ENCODE measurements around the gene YY1AP1.
"Not testable (repeated sequence)": the region's sequence is repeated elsewhere in the genome, so short reads cannot be mapped to it uniquely, and the experiment has no call there.

GRCh38 chr1:155715056-155715455, 26.5 kb upstream of the YY1AP1 start:
- TF ChIP-seq, protein P1, sequence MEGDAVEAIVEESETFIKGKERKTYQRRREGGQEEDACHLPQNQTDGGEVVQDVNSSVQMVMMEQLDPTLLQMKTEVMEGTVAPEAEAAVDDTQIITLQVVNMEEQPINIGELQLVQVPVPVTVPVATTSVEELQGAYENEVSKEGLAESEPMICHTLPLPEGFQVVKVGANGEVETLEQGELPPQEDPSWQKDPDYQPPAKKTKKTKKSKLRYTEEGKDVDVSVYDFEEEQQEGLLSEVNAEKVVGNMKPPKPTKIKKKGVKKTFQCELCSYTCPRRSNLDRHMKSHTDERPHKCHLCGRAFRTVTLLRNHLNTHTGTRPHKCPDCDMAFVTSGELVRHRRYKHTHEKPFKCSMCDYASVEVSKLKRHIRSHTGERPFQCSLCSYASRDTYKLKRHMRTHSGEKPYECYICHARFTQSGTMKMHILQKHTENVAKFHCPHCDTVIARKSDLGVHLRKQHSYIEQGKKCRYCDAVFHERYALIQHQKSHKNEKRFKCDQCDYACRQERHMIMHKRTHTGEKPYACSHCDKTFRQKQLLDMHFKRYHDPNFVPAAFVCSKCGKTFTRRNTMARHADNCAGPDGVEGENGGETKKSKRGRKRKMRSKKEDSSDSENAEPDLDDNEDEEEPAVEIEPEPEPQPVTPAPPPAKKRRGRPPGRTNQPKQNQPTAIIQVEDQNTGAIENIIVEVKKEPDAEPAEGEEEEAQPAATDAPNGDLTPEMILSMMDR (IDR thresholded peaks at IDR 0.05): not testable (repeated sequence)
- TF ChIP-seq FOXJ3 (CRISPR knock-in tag; IDR thresholded peaks at IDR 0.05): not testable (repeated sequence)

All from SK-N-SH (cell line).